Stimulated activated CD8-positive, alpha-beta memory T cell treated with anti-CD3 and anti-CD28 coated beads, Interleukin-4, amount 100 ng/mL, for 24 hours (primary cell): ENCODE results near the gene TMEM116.
"Not testable (repeated sequence)": the region's sequence is repeated elsewhere in the genome, so short reads cannot be mapped to it uniquely, and the experiment has no call there.

Experiments used
- DNase-seq: peaks from one replicate; pipeline ENCODE4 v3.0.0-alpha.2; 2020; ENCODE audit warnings: low read depth

The TMEM116 gene

GRCh38 chr12:112012775-112013600 lies at the start of gene TMEM116, which contains the start of gene ERP29:
TSS of gene TMEM116 (minus strand) at chr12:112013165. CDS start at chr12:112005270, 7,895 bp downstream.
TSS of gene ERP29 (plus strand) at chr12:112013426. CDS start at chr12:112013466, 40 bp downstream.
- peak; percentile 100 for DNase-seq

- no peak for DNase-seq
These were observed 48.2 kb upstream of the TMEM116 start for GRCh38 chr12:112061137-112061536.

- DNase-seq = no peak
These were observed 36.4 kb upstream of the TMEM116 start for GRCh38 chr12:112049351-112049750.

- no peak for DNase-seq
These were observed 33.0 kb upstream of the TMEM116 start for GRCh38 chr12:112046003-112046402.

- DNase-seq = not testable (repeated sequence)
These were observed 23.6 kb upstream of the TMEM116 start for GRCh38 chr12:112036614-112037013.

- no peak for DNase-seq
These were observed 22.3 kb upstream of the TMEM116 start for GRCh38 chr12:112035219-112035785.

- DNase-seq = no peak
These were observed 19.3 kb upstream of the TMEM116 start for GRCh38 chr12:112032292-112032691.

- DNase-seq = no peak
These were observed 18.5 kb upstream of the TMEM116 start for GRCh38 chr12:112031472-112031871.

- no peak for DNase-seq
These were observed 16.3 kb upstream of the TMEM116 start for GRCh38 chr12:112029301-112029700.

- DNase-seq = no peak
These were observed 12.9 kb upstream of the TMEM116 start for GRCh38 chr12:112025808-112026375.

GRCh38 chr12:112023759-112024396 lies 10.9 kb upstream of the TMEM116 start:
- DNase-seq = no peak

GRCh38 chr12:112022241-112023016 lies 9.5 kb upstream of the TMEM116 start:
- no peak for DNase-seq

GRCh38 chr12:112020947-112021457 lies 8.0 kb upstream of the TMEM116 start:
- no peak for DNase-seq

- DNase-seq = no peak
These were observed 5.7 kb upstream of the TMEM116 start for GRCh38 chr12:112018571-112019237.

- DNase-seq = no peak
These were observed 4.1 kb upstream of the TMEM116 start for GRCh38 chr12:112017041-112017440.

GRCh38 chr12:112015938-112016337 lies 3.0 kb upstream of the TMEM116 start:
- DNase-seq = no peak

GRCh38 chr12:112013601-112014402 lies 837 bp upstream of the TMEM116 start:
- peak; percentile 48 for DNase-seq

- no peak for DNase-seq
These were observed 1.3 kb downstream of the TMEM116 start for GRCh38 chr12:112011685-112012084.

- no peak for DNase-seq
These were observed 2.3 kb downstream of the TMEM116 start for GRCh38 chr12:112010415-112011344.
